ENCODE measurements around the gene KCNMA1. TPM values are rescaled to one million over a fixed set of nuclear protein-coding genes. Genes with fewer than 3 reads are reported as not detected.

KCNMA1 gene
- total and polyA plus RNA-seq, 7 donors = 15.3 to 427 (median 256) TPM

DNA sequence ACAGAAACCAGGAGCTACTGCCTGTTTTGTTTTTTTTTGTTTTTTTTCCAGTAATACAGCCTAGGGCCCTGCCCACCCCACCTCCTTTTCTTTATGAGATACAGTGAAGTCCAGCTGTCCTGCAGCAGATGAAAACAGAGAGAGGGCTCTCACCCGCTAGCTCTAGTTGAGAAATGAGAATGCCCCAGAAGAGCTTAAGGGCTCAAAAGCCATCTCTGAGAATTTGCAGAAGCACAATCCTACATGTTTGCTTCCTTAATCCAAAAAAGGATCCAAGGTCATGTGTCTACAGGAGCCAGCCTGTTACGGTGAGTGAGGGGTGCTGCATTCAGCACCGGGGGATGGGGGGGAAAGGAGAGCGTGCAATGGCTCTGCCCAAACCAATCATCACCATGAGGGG lies 122.7 kb downstream of the KCNMA1 start:
- peak overlapping the region; percentile 71 to 84 (median 79) for H3K27ac ChIP-seq
- intact Hi-C loops (cut with DNase I) = loop anchor here (5.0 kb wide), 1 partner anchor 117 kb away; no protein-coding TSS in a partner anchor
- no peaks in the 10 kb centered on the region for H3K36me3 ChIP-seq
- TF ChIP-seq POLR2AphosphoS5 (IDR thresholded peaks at IDR 0.05) (no peak), EP300 (IDR thresholded peaks at IDR 0.05) (no peak), POLR2A (IDR thresholded peaks at IDR 0.05) (no peak)
- TF ChIP-seq, protein P1, sequence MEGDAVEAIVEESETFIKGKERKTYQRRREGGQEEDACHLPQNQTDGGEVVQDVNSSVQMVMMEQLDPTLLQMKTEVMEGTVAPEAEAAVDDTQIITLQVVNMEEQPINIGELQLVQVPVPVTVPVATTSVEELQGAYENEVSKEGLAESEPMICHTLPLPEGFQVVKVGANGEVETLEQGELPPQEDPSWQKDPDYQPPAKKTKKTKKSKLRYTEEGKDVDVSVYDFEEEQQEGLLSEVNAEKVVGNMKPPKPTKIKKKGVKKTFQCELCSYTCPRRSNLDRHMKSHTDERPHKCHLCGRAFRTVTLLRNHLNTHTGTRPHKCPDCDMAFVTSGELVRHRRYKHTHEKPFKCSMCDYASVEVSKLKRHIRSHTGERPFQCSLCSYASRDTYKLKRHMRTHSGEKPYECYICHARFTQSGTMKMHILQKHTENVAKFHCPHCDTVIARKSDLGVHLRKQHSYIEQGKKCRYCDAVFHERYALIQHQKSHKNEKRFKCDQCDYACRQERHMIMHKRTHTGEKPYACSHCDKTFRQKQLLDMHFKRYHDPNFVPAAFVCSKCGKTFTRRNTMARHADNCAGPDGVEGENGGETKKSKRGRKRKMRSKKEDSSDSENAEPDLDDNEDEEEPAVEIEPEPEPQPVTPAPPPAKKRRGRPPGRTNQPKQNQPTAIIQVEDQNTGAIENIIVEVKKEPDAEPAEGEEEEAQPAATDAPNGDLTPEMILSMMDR (IDR thresholded peaks at IDR 0.05) = no peak
- no peaks in the 10 kb centered on the region for H3K27me3 ChIP-seq
- 86 to 92% methylated on average over 4 of the region's 4 CpGs for WGBS, 2 donors
- no peak for DNase-seq
- H3K9me3 ChIP-seq = no peaks in the 10 kb centered on the region
- H3K4me1 ChIP-seq = peaks cover 0 to 84% (median 80%) of the 10 kb centered on the region in 4 donors
- no peak overlapping the region for H3K4me3 ChIP-seq

DNA sequence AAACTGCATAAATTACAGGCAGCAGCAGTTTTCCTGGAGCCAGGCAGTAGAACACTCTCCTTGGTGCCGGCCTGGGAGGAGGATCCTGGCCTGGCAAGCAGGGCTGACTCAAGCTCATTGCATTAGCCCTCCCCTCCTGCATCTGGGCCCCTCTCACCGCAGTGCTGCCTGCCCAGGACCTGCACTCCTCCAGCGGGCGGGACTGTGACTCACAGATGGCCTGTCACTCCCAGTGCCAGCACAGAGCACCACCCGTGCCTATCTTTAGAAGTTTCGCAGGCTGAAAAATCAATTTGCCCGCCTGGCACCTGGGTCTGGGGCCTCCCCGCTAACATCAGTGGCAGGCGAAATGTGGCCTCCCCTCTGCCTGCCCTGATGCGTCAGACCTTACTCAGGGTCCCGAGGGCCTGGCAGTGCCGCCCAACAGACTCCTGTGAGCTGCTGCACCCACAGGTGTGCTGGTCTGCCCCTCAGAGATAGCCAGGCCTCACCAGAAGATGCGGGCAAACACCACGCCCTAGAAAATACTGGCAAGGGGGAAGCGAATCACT lies 123.8 kb downstream of the KCNMA1 start:
- DNase-seq = peak; percentile 88
- Histone ChIP-seq H3K4me1 (peaks cover 0 to 87% (median 82%) of the 10 kb centered on the region in 4 donors), H3K36me3 (no peaks in the 10 kb centered on the region), H3K27me3 (no peaks in the 10 kb centered on the region), H3K9me3 (no peaks in the 10 kb centered on the region), H3K27ac (peak overlapping the region; percentile 71 to 84 (median 79)), H3K4me3 (no peak overlapping the region)
- TF ChIP-seq POLR2A (IDR thresholded peaks at IDR 0.05) (no peak), POLR2AphosphoS5 (IDR thresholded peaks at IDR 0.05) (peak in 3 of 4 donors; percentile 8 to 23 (median 18)), EP300 (IDR thresholded peaks at IDR 0.05) (no peak)
- TF ChIP-seq, protein P1 (IDR thresholded peaks at IDR 0.05) = no peak
- intact Hi-C loops (cut with DNase I) = no loop called here
- 65 to 77% methylated on average over 15 of the region's 15 CpGs for WGBS, 2 donors

DNA sequence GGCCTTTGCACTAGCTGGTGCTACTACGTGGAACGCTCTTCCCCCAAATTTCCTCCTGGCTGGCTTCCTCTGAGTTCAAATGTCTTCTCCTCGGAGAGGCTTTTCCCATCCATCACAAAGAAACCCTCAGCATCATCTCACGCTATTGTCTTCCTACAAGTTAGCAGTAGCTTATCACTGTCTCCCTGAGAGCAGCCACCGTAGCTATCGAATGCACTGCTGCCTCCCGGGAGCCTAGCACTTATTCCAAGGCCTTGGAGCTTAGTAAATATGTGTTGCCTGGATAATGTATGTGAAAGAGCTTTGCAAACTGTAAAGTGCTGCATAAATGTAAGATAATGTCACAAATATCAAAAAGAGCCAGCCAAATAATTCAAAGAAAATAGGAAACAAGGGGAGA lies 124.4 kb downstream of the KCNMA1 start:
- TF ChIP-seq, protein P1 (IDR thresholded peaks at IDR 0.05) = no peak
- no peak for TF ChIP-seq POLR2A (IDR thresholded peaks at IDR 0.05)
- Histone ChIP-seq H3K27me3 (no peaks in the 10 kb centered on the region), H3K36me3 (no peaks in the 10 kb centered on the region), H3K9me3 (no peaks in the 10 kb centered on the region), H3K4me1 (peaks cover 0 to 80% (median 76%) of the 10 kb centered on the region in 4 donors), H3K27ac (peak overlapping the region; percentile 71 to 84 (median 79)), H3K4me3 (no peak overlapping the region)
- 91 to 93% methylated on average over 7 of the region's 7 CpGs for WGBS, 2 donors
- DNase-seq = no peak
- intact Hi-C loops (cut with DNase I) = no loop called here

DNA sequence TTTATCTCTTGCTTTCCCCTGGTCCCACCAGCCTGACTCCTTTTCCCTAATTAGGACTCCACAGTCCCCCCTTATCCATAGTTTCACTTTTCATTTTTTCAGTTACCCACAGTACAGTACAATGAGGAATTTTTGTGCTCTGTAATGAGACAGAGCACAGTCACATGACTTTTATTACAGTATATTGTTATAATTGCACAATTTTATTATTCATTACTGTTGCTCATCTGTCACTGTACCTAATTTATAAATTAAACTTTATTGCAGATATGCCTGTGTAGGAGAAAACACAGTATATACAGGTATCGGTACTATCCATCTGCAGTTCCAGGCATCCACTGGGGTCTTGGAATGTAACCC lies 125.4 kb downstream of the KCNMA1 start:
- Histone ChIP-seq H3K4me3 (no peak overlapping the region), H3K27me3 (no peaks in the 10 kb centered on the region), H3K36me3 (no peaks in the 10 kb centered on the region), H3K4me1 (peaks cover 0 to 84% (median 78%) of the 10 kb centered on the region in 4 donors), H3K27ac (peak overlapping the region; percentile 71 to 84 (median 79)), H3K9me3 (no peaks in the 10 kb centered on the region)
- intact Hi-C loops (cut with DNase I) = no loop called here
- WGBS, 2 donors = 73 to 92% methylated on average over 1 of the region's 1 CpG
- TF ChIP-seq, protein P1 (IDR thresholded peaks at IDR 0.05) = no peak
- TF ChIP-seq POLR2A (IDR thresholded peaks at IDR 0.05) (no peak), EP300 (IDR thresholded peaks at IDR 0.05) (no peak), POLR2AphosphoS5 (IDR thresholded peaks at IDR 0.05) (no peak)
- no peak for DNase-seq
